ENCODE results near the gene NDUFC1.
"Not testable (repeated sequence)": the region's sequence is repeated elsewhere in the genome, so short reads cannot be mapped to it uniquely, and the experiment has no call there.

Gene NDUFC1

GRCh38 chr4:139295942-139296299, 6.4 kb downstream of the NDUFC1 start:
- no peak for DNase-seq

- peak; percentile 91 for DNase-seq
These were observed 6.9 kb downstream of the NDUFC1 start for GRCh38 chr4:139295206-139295941.

GRCh38 chr4:139286186-139286698, 16.0 kb downstream of the NDUFC1 start:
- no peak for DNase-seq

GRCh38 chr4:139282721-139283075, 19.6 kb downstream of the NDUFC1 start:
- DNase-seq, result peak; percentile 32

GRCh38 chr4:139282065-139282720, 20.1 kb downstream of the NDUFC1 start:
- DNase-seq, result peak; percentile 41

GRCh38 chr4:139279760-139280620, 22.3 kb downstream of the NDUFC1 start, which contains the start of gene MGARP:
MGARP (minus strand) TSS chr4:139280225; CDS start chr4:139280158, 67 bp downstream.
- DNase-seq, result peak; percentile 46

- DNase-seq, result peak; percentile 22
These were observed 23.1 kb downstream of the NDUFC1 start for GRCh38 chr4:139278912-139279759.

- DNase-seq, result no peak
These were observed 23.8 kb downstream of the NDUFC1 start for GRCh38 chr4:139278485-139278884.

- DNase-seq, result no peak
These were observed 27.0 kb downstream of the NDUFC1 start for GRCh38 chr4:139275281-139275735.

- no peak for DNase-seq
These were observed 27.5 kb downstream of the NDUFC1 start for GRCh38 chr4:139274790-139275189.

GRCh38 chr4:139273835-139274234, 28.4 kb downstream of the NDUFC1 start:
- no peak for DNase-seq

GRCh38 chr4:139267301-139267700, 35.0 kb downstream of the NDUFC1 start:
- DNase-seq, result peak; percentile 18

- DNase-seq, result peak; percentile 64
These were observed 35.6 kb downstream of the NDUFC1 start for GRCh38 chr4:139266583-139267257.

GRCh38 chr4:139266208-139266582, 36.1 kb downstream of the NDUFC1 start:
- no peak for DNase-seq

- no peak for DNase-seq
These were observed 36.6 kb downstream of the NDUFC1 start for GRCh38 chr4:139265654-139266053.

GRCh38 chr4:139256349-139256748, 45.9 kb downstream of the NDUFC1 start:
- peak; percentile 15 for DNase-seq

GRCh38 chr4:139255581-139255980, 46.7 kb downstream of the NDUFC1 start:
- DNase-seq, result not testable (repeated sequence)

- DNase-seq, result peak; percentile 66
These were observed 48.6 kb downstream of the NDUFC1 start for GRCh38 chr4:139253713-139254112.

- DNase-seq, result no peak
These were observed 49.2 kb downstream of the NDUFC1 start for GRCh38 chr4:139253046-139253445.

- no peak for DNase-seq
These were observed 54.5 kb downstream of the NDUFC1 start for GRCh38 chr4:139247700-139248238.

- DNase-seq, result peak; percentile 67
These were observed 55.0 kb downstream of the NDUFC1 start for GRCh38 chr4:139247241-139247640.

Measured in fibroblast of skin of right biceps (primary cell).